Aorta (tissue), 5 donors: ENCODE measurements around the gene UNC93B1. TPM values are rescaled to one million over a fixed set of nuclear protein-coding genes. Genes with fewer than 3 reads are reported as not detected.

Experiments
- ATAC-seq: fragments of 200-7000 bp; cut with Tn5 transposase; one replicate; pipeline ENCODE4 v1.9.1; 2022; ENCODE audit warnings: moderate library complexity; ENCODE audit not compliant: low FRiP score
- DNase-seq, 2 donors: peaks; one replicate each; pipeline ENCODE4 v3.0.0-alpha.2; 2020
- H3K27ac ChIP-seq, 2 donors: one replicate each; pipeline ENCODE4 v1.5.1; 2013; ENCODE audit warnings: low read length in 2 of 2, mild to moderate bottlenecking in 2 of 2, moderate library complexity in 2 of 2, control low read depth in 1 of 2, inconsistent platforms in 1 of 2, low read depth in 1 of 2
- H3K27me3 ChIP-seq, 2 donors: one replicate each; pipeline ENCODE4 v1.6.1; 2013; ENCODE audit warnings: control low read depth in 1 of 2, low read length in 1 of 2, mild to moderate bottlenecking in 1 of 2, moderate library complexity in 1 of 2; ENCODE audit not compliant: insufficient read depth in 2 of 2, control insufficient read depth in 1 of 2
- H3K36me3 ChIP-seq, 2 donors: one replicate each; pipeline ENCODE4 v1.6.1; 2013; ENCODE audit warnings: control low read depth in 1 of 2, low read length in 1 of 2, mild to moderate bottlenecking in 1 of 2; ENCODE audit not compliant: insufficient read depth in 2 of 2, control insufficient read depth in 1 of 2
- H3K4me1 ChIP-seq, 2 donors: one replicate each; pipeline ENCODE4 v1.6.1; 2013; ENCODE audit warnings: low read length in 2 of 2, control low read depth in 1 of 2, mild to moderate bottlenecking in 1 of 2, moderate library complexity in 1 of 2; ENCODE audit not compliant: insufficient read depth in 2 of 2, control insufficient read depth in 1 of 2
- H3K4me3 ChIP-seq, 2 donors: one replicate each; pipeline ENCODE4 v1.5.1; 2013; ENCODE audit warnings: low read length in 2 of 2, control low read depth in 1 of 2, mild to moderate bottlenecking in 1 of 2
- H3K9me3 ChIP-seq: one replicate; pipeline ENCODE4 v1.6.1; 2013; ENCODE audit warnings: mild to moderate bottlenecking, low read length; ENCODE audit not compliant: control insufficient read depth
- WGBS, 2 donors: extraction: QIAGEN DNeasy Blood & Tissue Kit; methylation state at CpG; one replicate each; pipeline ENCODE4 v1.1.7; 2013; 5-methylcytosine and 5-hydroxymethylcytosine counted together
- intact Hi-C, 2 donors: fragments of 100-400 bp; cut with DNase I; formaldehyde crosslinking; loops; one replicate each; pipeline versions ENCODE4 v1.14.2 to v1.15.0; 2022
- polyA plus RNA-seq, 2 donors: library from polyadenylated mRNA; stranded (reverse); fragments of 200-250 nt; gene quantifications; one replicate each; pipeline ENCODE4 v1.2.3, GENCODE V29; 2013
- total RNA-seq, 2 donors: library from RNA; stranded (reverse); fragmentation: NEBNext Ultra II Directional; extraction: Animal tissue kit (Norgen Biotek cat#: 25700); gene quantifications; one replicate each; pipeline ENCODE4 v1.2.1, GENCODE V29; 2021
- donor health status: healthy with polysubstance abuse.
- donor health status: Bipolar disorder and iron deficiency.
- donor health status: DM: no; HTN: no; CAD: no.
- donor health status: DM: no; HTN: no; CAD: no.
- donor health status: DM: yes; HTN: yes; CAD: no.

UNC93B1 gene
- total and polyA plus RNA-seq, 4 donors: 9.1 to 32.1 (median 24.6) TPM

DNA sequence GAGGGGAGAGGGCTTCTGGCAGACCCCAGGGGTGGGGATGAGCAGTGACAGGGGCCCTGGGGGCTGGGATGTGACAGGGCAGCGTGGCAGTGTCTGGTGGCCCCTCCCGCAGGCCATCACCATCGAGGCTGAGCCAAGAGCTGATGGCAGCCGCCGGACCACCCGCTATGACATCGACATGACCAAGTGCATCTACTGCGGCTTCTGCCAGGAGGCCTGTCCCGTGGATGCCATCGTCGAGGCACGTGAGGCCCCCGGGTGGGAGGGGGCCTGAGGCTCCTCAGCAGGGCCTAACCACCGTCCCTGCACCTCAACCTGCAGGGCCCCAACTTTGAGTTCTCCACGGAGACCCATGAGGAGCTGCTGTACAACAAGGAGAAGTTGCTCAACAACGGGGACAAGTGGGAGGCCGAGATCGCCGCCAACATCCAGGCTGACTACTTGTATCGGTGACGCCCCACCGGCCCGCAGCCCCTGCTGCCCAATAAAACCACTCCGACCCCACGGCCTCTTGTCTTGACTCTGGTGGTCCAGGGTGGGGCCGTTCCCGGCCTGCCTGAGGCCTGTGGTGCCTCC lies 32.3 kb upstream of the UNC93B1 start:
- Histone ChIP-seq H3K36me3 (no peaks in the 10 kb centered on the region), H3K4me3 (no peak overlapping the region), H3K27ac (no peak overlapping the region), H3K4me1 (no peaks in the 10 kb centered on the region), H3K27me3 (no peaks in the 10 kb centered on the region), H3K9me3 (no peaks in the 10 kb centered on the region)
- no peak for DNase-seq
- 84 to 85% methylated on average over 25 to 27 of the region's 27 CpGs for WGBS, 2 donors
- no peak for ATAC-seq
- intact Hi-C loops: no loop called here

DNA sequence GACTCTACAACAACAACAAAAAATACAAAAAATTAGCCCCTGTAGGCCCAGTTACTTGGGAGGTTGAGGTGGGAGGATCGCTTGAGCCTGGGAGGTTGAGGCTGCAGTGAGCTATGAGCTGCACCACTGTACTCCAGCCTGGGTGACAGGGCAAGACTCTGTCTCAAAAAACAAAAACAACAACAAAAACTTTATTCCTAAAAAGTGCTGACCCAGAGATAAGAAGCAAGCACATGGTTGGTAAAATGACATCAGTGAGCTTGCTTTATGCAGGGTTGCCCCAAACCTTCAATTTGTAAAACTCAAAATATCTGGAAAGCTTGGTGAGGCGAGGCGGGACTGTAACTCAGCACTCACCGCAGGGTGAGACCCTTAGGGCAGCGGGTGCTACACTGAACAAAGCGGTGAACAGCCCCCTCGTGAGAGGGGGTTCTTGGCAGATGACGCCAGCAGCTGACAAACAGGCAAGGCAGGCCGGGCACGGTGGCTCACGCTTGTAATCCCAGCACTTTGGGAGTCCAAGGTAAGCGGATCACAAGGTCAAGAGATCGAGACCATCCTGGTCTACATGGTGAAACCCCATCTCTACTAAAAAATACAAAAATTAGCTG lies 31.5 kb upstream of the UNC93B1 start:
- intact Hi-C loops: no loop called here
- no peaks in the 10 kb centered on the region for H3K27me3 ChIP-seq
- no peaks in the 10 kb centered on the region for H3K4me1 ChIP-seq
- H3K9me3 ChIP-seq: no peaks in the 10 kb centered on the region
- no peaks in the 10 kb centered on the region for H3K36me3 ChIP-seq
- WGBS, 2 donors: 85 to 89% methylated on average over 13 of the region's 13 CpGs
- no peak overlapping the region for H3K27ac ChIP-seq
- no peak for DNase-seq
- no peak overlapping the region for H3K4me3 ChIP-seq
- no peak for ATAC-seq

DNA sequence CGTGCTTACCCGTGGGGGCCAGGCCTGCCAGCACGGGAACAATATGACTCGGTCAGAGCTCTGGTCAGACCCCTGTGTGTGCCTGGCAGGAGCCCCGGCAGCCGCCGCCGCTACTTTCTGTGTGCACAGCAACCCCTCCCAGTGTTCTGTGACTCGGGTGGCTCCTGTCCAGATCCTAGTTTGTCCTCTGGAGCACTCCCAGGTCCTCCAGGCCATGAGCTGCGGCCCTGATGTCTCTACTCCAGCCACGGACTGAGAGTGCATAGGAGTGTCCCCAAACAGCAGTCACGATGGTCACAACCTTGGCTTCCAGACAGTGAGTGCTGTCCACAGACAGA lies 29.8 kb upstream of the UNC93B1 start:
- intact Hi-C loops: no loop called here
- Histone ChIP-seq H3K27me3 (no peaks in the 10 kb centered on the region), H3K27ac (no peak overlapping the region), H3K36me3 (no peaks in the 10 kb centered on the region), H3K4me3 (no peak overlapping the region), H3K9me3 (no peaks in the 10 kb centered on the region), H3K4me1 (no peaks in the 10 kb centered on the region)
- WGBS, 2 donors: 76 to 77% methylated on average over 12 of the region's 12 CpGs
- ATAC-seq (no peak), DNase-seq (no peak)

DNA sequence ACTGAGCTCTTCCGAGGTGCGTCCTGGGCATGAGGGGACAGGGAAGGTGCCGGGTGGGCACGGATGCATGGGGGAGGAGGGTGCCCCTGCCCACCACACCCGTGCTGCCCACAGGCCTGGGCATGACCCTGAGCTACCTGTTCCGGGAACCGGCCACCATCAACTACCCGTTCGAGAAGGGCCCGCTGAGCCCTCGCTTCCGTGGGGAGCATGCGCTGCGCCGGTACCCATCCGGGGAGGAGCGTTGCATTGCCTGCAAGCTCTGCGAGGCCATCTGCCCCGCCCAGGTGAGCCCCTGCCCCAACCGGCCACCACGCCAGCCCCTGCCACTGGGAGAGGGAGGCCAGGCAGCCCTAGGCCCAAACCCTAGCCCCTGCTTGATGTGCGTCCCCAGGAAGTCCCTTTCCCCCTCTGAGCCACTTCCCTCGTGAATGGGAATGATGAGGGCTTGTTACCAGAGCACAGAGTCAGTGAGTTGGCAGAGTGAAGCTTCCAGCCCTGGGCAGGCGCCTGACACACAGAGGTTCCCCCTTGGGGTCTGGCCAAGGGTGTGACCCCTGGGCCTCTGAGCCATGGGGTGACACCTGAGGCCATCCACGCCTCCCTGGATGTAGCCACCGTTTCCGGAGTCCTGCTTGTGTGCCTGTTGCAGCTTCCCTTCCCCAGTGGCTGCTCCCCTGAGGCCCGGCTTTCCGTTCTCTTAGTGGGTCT lies 29.3 kb upstream of the UNC93B1 start:
- Histone ChIP-seq H3K4me1 (no peaks in the 10 kb centered on the region), H3K27ac (no peak overlapping the region), H3K4me3 (no peak overlapping the region), H3K9me3 (no peaks in the 10 kb centered on the region), H3K27me3 (no peaks in the 10 kb centered on the region), H3K36me3 (no peaks in the 10 kb centered on the region)
- intact Hi-C loops: no loop called here
- DNase-seq: no peak
- 91 to 94% methylated on average over 29 of the region's 29 CpGs for WGBS, 2 donors
- ATAC-seq: no peak

DNA sequence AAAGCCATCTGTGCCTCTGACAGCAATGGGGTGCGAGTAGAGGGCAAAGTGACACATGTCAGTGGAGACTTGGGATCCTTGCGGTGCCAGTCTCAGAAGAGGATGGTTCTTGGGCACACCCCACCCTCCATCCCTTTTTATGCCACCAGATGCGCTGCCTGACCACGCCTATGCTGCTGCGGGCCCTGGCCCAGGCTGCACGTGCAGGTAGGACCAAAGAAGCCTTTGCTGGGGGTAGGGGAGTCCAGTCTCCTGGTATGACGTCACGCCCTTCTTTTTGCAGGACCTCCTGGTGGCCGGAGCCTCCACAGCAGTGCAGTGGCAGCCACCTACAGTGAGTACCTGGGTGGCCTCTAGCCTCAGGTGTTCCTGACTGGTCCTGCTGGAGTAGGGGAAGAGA lies 28.1 kb upstream of the UNC93B1 start:
- Histone ChIP-seq H3K36me3 (no peaks in the 10 kb centered on the region), H3K4me3 (no peak overlapping the region), H3K4me1 (no peaks in the 10 kb centered on the region), H3K9me3 (no peaks in the 10 kb centered on the region), H3K27ac (no peak overlapping the region), H3K27me3 (no peaks in the 10 kb centered on the region)
- no peak for DNase-seq
- 77 to 79% methylated on average over 9 of the region's 9 CpGs for WGBS, 2 donors
- intact Hi-C loops: no loop called here
- no peak for ATAC-seq

DNA sequence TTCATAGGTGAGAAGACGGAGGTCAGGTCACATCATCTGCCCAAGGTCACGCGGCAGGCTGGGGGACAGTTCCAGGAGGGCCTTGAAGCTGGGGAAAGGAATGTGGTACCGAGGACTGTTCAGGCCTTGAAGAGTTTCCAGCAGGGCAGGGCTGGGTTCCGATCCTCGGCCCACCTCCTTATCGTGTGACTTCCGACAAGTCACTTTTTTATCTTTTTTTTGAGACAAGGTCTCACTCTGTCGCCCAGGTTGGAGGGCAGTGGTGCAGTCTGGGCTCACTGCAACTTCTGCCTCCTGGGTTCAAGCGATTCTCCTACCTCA lies 27.2 kb upstream of the UNC93B1 start:
- no peaks in the 10 kb centered on the region for H3K9me3 ChIP-seq
- ATAC-seq: no peak
- intact Hi-C loops: loop anchor here in 1 of 2 donors (2.0 kb wide), 1 partner anchor 20 kb away; the partner anchor contains the start of gene ALDH3B1

DNA sequence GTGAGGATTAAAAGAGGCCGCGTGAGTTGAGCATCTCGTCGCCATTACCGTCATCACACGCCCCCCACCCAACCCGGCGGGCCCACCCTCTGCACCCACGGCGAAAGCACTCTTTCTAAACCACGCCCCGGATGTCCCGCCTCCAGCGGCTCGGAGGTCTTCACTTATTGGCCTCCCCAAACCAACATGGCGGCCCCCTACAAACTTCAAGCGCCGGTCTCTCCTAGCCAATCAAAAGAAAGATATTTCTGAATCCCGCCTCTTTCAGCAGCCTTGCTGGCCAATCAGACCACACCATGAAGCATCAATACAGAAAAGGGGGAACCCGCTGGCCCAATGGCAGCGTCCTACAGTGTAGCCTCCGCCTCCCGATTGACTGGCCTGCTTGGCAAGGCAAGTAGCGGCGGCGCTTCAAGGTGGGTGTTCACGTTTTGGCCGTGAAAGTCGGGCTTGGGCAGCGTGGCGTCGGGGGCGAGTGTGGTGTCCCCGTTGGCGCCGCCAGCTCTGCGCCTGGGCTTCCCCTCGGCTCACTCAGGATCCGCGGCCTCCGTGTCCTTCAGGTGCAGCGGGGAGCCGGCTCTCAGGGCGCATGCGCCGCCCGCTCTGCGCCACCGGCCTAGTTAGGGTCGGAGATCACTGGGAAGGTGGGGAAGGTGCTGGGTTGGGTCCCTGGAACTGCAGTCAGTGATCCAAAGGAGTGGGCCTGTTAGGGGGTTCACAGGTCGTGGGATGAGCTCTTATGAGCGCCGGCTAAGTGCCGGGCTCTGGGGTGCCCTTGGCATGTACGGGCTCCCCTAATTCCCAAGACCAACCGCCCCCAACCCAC lies 26.6 kb upstream of the UNC93B1 start, which contains the start of gene NDUFS8:
Gene NDUFS8, plus strand, starts transcription at position 364 of the 826 bp plus-strand sequence. CDS start 1,471 bp downstream, outside the sequence.
- DNase-seq (peak; percentile 96 to 99), ATAC-seq (peak; percentile 96)
- peak within 1 kb of the TSS in 1 of 2 donors; percentile 37 for H3K27ac ChIP-seq
- peak within 1 kb of the TSS; percentile 44 to 71 for H3K4me3 ChIP-seq
- 0% methylated on average over 56 of the region's 56 CpGs for WGBS, 2 donors
- no peaks in the 10 kb centered on the region for H3K36me3 ChIP-seq
- intact Hi-C loops: loop anchor here in 1 of 2 donors (2.0 kb wide), 1 partner anchor 20 kb away; the partner anchor contains the start of gene ALDH3B1
- H3K4me1 ChIP-seq: no peaks in the 10 kb centered on the region
- H3K9me3 ChIP-seq: no peaks in the 10 kb centered on the region
- no peaks in the 10 kb centered on the region for H3K27me3 ChIP-seq

More for the DNA sequence above, 27.2 kb upstream of the UNC93B1 start:
- peak overlapping the region; percentile 36 to 71 for H3K4me3 ChIP-seq
- no peaks in the 10 kb centered on the region for H3K36me3 ChIP-seq
- H3K27ac ChIP-seq: peak overlapping the region in 1 of 2 donors; percentile 37
- H3K4me1 ChIP-seq: no peaks in the 10 kb centered on the region
- DNase-seq: no peak
- WGBS, 2 donors: 9 to 10% methylated on average over 10 of the region's 10 CpGs
- no peaks in the 10 kb centered on the region for H3K27me3 ChIP-seq

DNA sequence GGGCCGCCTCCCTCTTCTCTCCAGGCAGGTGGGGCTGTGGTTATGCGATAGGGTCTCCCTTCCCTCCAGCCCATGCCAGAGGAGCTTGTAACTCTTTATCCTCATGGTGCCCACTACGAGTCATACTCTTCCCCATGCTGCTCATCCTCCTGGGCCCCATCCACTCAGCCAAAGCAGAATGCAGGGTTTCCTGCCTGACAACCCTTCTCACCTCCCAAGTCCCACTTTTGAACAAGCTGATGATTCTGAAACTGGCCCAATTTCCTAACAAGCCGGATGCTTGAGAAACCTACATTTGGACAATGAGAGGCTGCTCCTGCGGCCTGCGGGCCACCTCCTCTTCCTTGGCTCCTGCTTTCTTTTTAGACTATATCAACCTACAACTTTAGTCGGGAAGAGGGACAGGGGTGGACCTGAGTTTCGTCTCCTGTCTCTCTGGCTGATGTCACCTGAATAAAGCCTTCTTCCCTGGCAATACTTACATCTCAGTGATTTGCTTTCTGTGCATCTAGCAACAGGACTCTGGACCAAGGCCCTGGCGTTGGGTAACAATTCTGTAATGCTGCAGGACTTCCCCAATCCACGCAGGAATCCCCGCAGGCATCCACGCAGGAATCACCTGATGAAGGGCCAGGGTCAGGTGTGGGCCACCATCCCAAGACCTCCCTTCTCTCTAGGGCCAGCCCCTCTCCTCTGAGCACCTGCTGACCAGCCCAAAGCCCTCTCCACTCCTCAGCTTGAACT lies 25.1 kb upstream of the UNC93B1 start:
- H3K4me3 ChIP-seq: no peak overlapping the region
- intact Hi-C loops: no loop called here
- no peaks in the 10 kb centered on the region for H3K27me3 ChIP-seq
- ATAC-seq: no peak
- H3K4me1 ChIP-seq: no peaks in the 10 kb centered on the region
- H3K9me3 ChIP-seq: no peaks in the 10 kb centered on the region
- WGBS, 2 donors: 85 to 88% methylated on average over 12 of the region's 12 CpGs
- DNase-seq: no peak
- H3K36me3 ChIP-seq: no peaks in the 10 kb centered on the region
- no peak overlapping the region for H3K27ac ChIP-seq
